NOMO-1 (cell line): ENCODE data around the gene ATXN7L3B.

Source experiments
- DNase-seq, 2 experiments: peaks; one replicate each; lab custom pipeline; 2025; ENCODE audit not compliant: unreplicated experiment in 2 of 2; lab: John Stamatoyannopoulos, UW

Gene ATXN7L3B

GRCh38 chr12:74547249-74547648 lies 9.6 kb downstream of the ATXN7L3B start:
- no peak for DNase-seq

- DNase-seq, result no peak
These were observed 13.7 kb downstream of the ATXN7L3B start for GRCh38 chr12:74551291-74551690.

- no peak for DNase-seq
These were observed 14.6 kb downstream of the ATXN7L3B start for GRCh38 chr12:74552201-74552600.

GRCh38 chr12:74559728-74560127 lies 22.1 kb downstream of the ATXN7L3B start:
- DNase-seq, result no peak

- DNase-seq, result no peak
These were observed 26.3 kb downstream of the ATXN7L3B start for GRCh38 chr12:74563927-74564326.

GRCh38 chr12:74578486-74578885 lies 40.9 kb downstream of the ATXN7L3B start:
- no peak for DNase-seq

- no peak for DNase-seq
These were observed 41.8 kb downstream of the ATXN7L3B start for GRCh38 chr12:74579446-74579845.

- no peak for DNase-seq
These were observed 42.3 kb downstream of the ATXN7L3B start for GRCh38 chr12:74579981-74580380.

- DNase-seq, result no peak
These were observed 43.8 kb downstream of the ATXN7L3B start for GRCh38 chr12:74581439-74581838.

GRCh38 chr12:74584483-74585062 lies 46.9 kb downstream of the ATXN7L3B start:
- DNase-seq, result no peak

- no peak for DNase-seq
These were observed 48.6 kb downstream of the ATXN7L3B start for GRCh38 chr12:74586251-74586650.
